Dermis blood vessel endothelial cell (primary cell): ENCODE data around the gene POLR3A. TPM values are rescaled to one million over a fixed set of nuclear protein-coding genes. Genes with fewer than 3 reads are reported as not detected.

Source experiments
- total RNA-seq: library from RNA; depleted of rRNA; stranded (reverse); fragments of >200 nt; gene quantifications from 2 replicates; pipeline ENCODE4 v1.2.3, GENCODE V29; 2014

POLR3A gene
- total RNA-seq, 1 donor from 2014 or later, result 12.1 TPM

Other genes starting within 250 kb of the POLR3A start
- gene DLG5, start 102.8 kb downstream of the POLR3A start, total RNA-seq, result 7.8 and 11.1 TPM in 2 replicates
- 2,261 and 2,505 TPM in 2 replicates for gene RPS24, start 4.3 kb upstream of the POLR3A start, total RNA-seq